IMR-90 (cell line): ENCODE measurements around the gene ADAMTSL2. TPM values are rescaled to one million over a fixed set of nuclear protein-coding genes. Genes with fewer than 3 reads are reported as not detected.

ENCODE experiments used
- ATAC-seq: fragments of 200-7000 bp; cut with Tn5 transposase; 2 replicates; pipeline ENCODE4 v1.9.1; 2020; ENCODE audit warnings: low read depth, mild to moderate bottlenecking, moderate library complexity
- BruUV-seq: library from RNA; stranded (reverse); fragments of 400-500 nt; replicated peaks from 2 replicates; lab custom pipeline; 2021; lab: Mats Ljungman, UMichigan
- CTCF ChIA-PET: fragments of 300-600 bp; formaldehyde crosslinking; extraction: SDS; loops from one replicate; lab custom pipeline; 2021; ENCODE audit warnings: antibody characterized with exemption; lab: Yijun Ruan, JAX
- POLR2A ChIA-PET: fragments of 300-600 bp; sonication (Branson Sonifier 250); formaldehyde crosslinking; loops from one replicate; lab custom pipeline; 2022; ENCODE audit warnings: antibody characterized with exemption; ENCODE audit not compliant: unreplicated experiment; lab: Charles Lee
- DNase-seq: peaks from one replicate; pipeline ENCODE4 v3.0.0; 2013
- H2AFZ ChIP-seq: replicated peaks from 2 replicates; pipeline ENCODE3; 2013; ENCODE audit warnings: low read length, mild to moderate bottlenecking; ENCODE audit not compliant: poor library complexity
- H2AK5ac ChIP-seq: 2 replicates; pipeline ENCODE4 v1.6.1; 2013; ENCODE audit warnings: low read depth, low read length, inconsistent platforms
- H2AK9ac ChIP-seq: replicated peaks from 2 replicates; pipeline ENCODE3; 2013; ENCODE audit warnings: mild to moderate bottlenecking, low read depth, low read length, moderate library complexity; ENCODE audit not compliant: poor library complexity
- H2BK120ac ChIP-seq: 2 replicates; pipeline ENCODE4 v1.6.1; 2013; ENCODE audit warnings: low read depth, low read length, inconsistent platforms
- H2BK15ac ChIP-seq: 3 replicates; pipeline ENCODE4 v1.6.1; 2013; ENCODE audit warnings: low read depth, low read length, inconsistent platforms
- H2BK20ac ChIP-seq: 2 replicates; pipeline ENCODE4 v1.6.1; 2013; ENCODE audit warnings: low read depth, mild to moderate bottlenecking, inconsistent platforms, low read length, moderate library complexity
- H2BK5ac ChIP-seq: 2 replicates; pipeline ENCODE4 v1.6.1; 2013; ENCODE audit warnings: mild to moderate bottlenecking, low read depth, low read length, inconsistent platforms; ENCODE audit not compliant: poor library complexity, severe bottlenecking
- H3K14ac ChIP-seq: replicated peaks from 2 replicates; pipeline ENCODE4 v1.6.1; 2013; ENCODE audit warnings: low read depth, low read length, inconsistent platforms
- H3K18ac ChIP-seq: 2 replicates; pipeline ENCODE4 v1.6.1; 2013; ENCODE audit warnings: low read depth, low read length, control low read depth
- H3K23ac ChIP-seq: 2 replicates; pipeline ENCODE4 v1.6.1; 2013; ENCODE audit warnings: low read depth, low read length, inconsistent platforms
- H3K27ac ChIP-seq: 2 replicates; pipeline ENCODE4 v1.5.1; 2013; ENCODE audit warnings: mild to moderate bottlenecking, control low read depth, low read length; ENCODE audit not compliant: insufficient read depth
- H3K27me3 ChIP-seq: 2 replicates; pipeline ENCODE4 v1.6.1; 2013; ENCODE audit warnings: low read length; ENCODE audit not compliant: control insufficient read depth, insufficient read depth
- H3K36me3 ChIP-seq: 2 replicates; pipeline ENCODE4 v1.6.1; 2013; ENCODE audit warnings: low read length, mixed read lengths; ENCODE audit not compliant: control insufficient read depth, insufficient read depth
- H3K4ac ChIP-seq: 2 replicates; pipeline ENCODE4 v1.6.1; 2013; ENCODE audit warnings: low read depth, low read length, inconsistent platforms
- H3K4me1 ChIP-seq: 2 replicates; pipeline ENCODE4 v1.6.1; 2013; ENCODE audit warnings: low read length, mixed read lengths; ENCODE audit not compliant: control insufficient read depth, insufficient read depth
- H3K4me2 ChIP-seq: 2 replicates; pipeline ENCODE4 v1.6.1; 2013; ENCODE audit warnings: low read depth, mild to moderate bottlenecking, control low read depth, low read length, moderate library complexity
- H3K4me3 ChIP-seq: 2 replicates; pipeline ENCODE4 v1.5.1; 2013; ENCODE audit warnings: low read depth, mild to moderate bottlenecking, control low read depth, low read length, moderate library complexity; ENCODE audit not compliant: insufficient read depth
- H3K56ac ChIP-seq: 2 replicates; pipeline ENCODE4 v1.6.1; 2013; ENCODE audit warnings: low read length, inconsistent platforms; ENCODE audit not compliant: insufficient read depth; ENCODE audit errors: extremely low read depth
- H3K79me1 ChIP-seq, 2 experiments: 2 replicates each; pipeline ENCODE4 v1.6.1; 2013; ENCODE audit warnings: low read length in 2 of 2, inconsistent platforms in 1 of 2, low read depth in 1 of 2
- H3K9ac ChIP-seq: 2 replicates; pipeline ENCODE4 v1.6.1; 2013; ENCODE audit warnings: low read depth, low read length, control low read depth
- H3K9me1 ChIP-seq: 2 replicates; pipeline ENCODE4 v1.6.1; 2013; ENCODE audit warnings: low read length, inconsistent platforms; ENCODE audit not compliant: insufficient read depth
- H3K9me3 ChIP-seq: 2 replicates; pipeline ENCODE4 v1.6.1; 2013; ENCODE audit warnings: low read length; ENCODE audit not compliant: control insufficient read depth, insufficient read depth
- H4K20me1 ChIP-seq: 2 replicates; pipeline ENCODE4 v1.6.1; 2013; ENCODE audit warnings: low read length, inconsistent platforms; ENCODE audit not compliant: insufficient read depth
- H4K5ac ChIP-seq: 2 replicates; pipeline ENCODE4 v1.6.1; 2013; ENCODE audit warnings: mild to moderate bottlenecking, low read depth, low read length, control low read depth
- H4K8ac ChIP-seq, 2 experiments: 2 replicates each; pipeline ENCODE4 v1.6.1; 2013; ENCODE audit warnings: low read depth in 2 of 2, low read length in 2 of 2, control low read depth in 1 of 2, inconsistent platforms in 1 of 2
- H4K91ac ChIP-seq: 2 replicates; pipeline ENCODE4 v1.6.1; 2013; ENCODE audit warnings: low read depth, low read length, inconsistent platforms; ENCODE audit not compliant: insufficient read depth
- POLR2A ChIP-seq: IDR thresholded peaks from 2 replicates; pipeline ENCODE4 v1.6.1; 2012; ENCODE audit warnings: mild to moderate bottlenecking, low read depth, low read length
- WGBS, 2 experiments: methylation state at CpG; one replicate each; pipeline versions ENCODE4 v1.1.5 to v1.1.7; 2013; ENCODE audit warnings: missing lambda C conversion rate in 2 of 2; ENCODE audit not compliant: insufficient read length in 1 of 2; ENCODE audit errors: extremely low coverage in 2 of 2; 5-methylcytosine and 5-hydroxymethylcytosine counted together
- dilution Hi-C: fragments of 300-500 bp; cut with HindIII; formaldehyde crosslinking; loops from one replicate; pipeline ENCODE4 v1.14.3; 2018; ENCODE audit warnings: low sequenced_read_pairs; ENCODE audit not compliant: unreplicated experiment
- in situ Hi-C: fragments of 300-500 bp; cut with MboI; formaldehyde crosslinking; loops from 3 replicates; pipeline ENCODE4 v1.14.3; 2019; ENCODE audit warnings: low sequenced_read_pairs, inconsistent platforms, mixed read lengths
- intact Hi-C: fragments of 100-400 bp; cut with micrococcal nuclease; formaldehyde crosslinking; loops from 2 replicates; pipeline ENCODE4 v1.10.0; 2022
- polyA plus RNA-seq, 3 experiments: library from polyadenylated mRNA; depleted of rRNA; stranded (reverse); fragments of >200 nt; gene quantifications; 2 replicates each; pipeline ENCODE4 v1.2.3, GENCODE V29; 2012; ENCODE audit warnings: low replicate concordance in 1 of 3
- total RNA-seq: library from RNA; depleted of rRNA; stranded (reverse); fragments of >200 nt; gene quantifications from 2 replicates; pipeline ENCODE4 v1.2.3, GENCODE V29; 2012

Gene ADAMTSL2
- total and polyA plus RNA-seq, 2 of the 4 experiments (the other 2 are of a cell fraction) = not detected

DNA sequence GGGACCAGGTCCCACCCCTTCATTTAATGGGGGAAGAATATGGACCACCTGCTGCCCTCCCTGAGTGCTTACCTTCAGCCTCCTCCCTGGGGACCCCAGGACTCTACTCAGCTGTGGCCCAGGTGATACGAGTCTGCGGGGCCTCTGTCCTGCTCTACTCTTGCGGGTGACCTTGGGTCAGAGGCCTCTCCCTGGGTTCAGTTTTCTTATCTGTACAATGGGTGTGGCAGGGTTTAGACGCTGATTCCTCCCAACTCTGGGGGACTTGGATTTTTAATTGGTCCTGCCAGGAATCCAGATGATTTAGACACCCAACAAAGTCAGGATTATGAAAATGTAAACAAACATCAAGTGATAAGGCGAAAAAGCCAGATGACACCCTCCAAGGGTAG, 49.7 kb downstream of the ADAMTSL2 start:
- no peaks in the 10 kb centered on the region for H4K20me1 ChIP-seq
- H3K18ac ChIP-seq = no peak overlapping the region
- no peaks in the 10 kb centered on the region for H3K79me1 ChIP-seq
- peaks cover 2% of the 10 kb centered on the region; the same call in 1 of the 2 replicates for H3K9me3 ChIP-seq
- no peak overlapping the region for H3K23ac ChIP-seq
- H2AK9ac ChIP-seq = no peak overlapping the region
- H4K5ac ChIP-seq = no peak overlapping the region
- ChIA-PET POLR2A (no interaction called here), CTCF (no interaction called here)
- no peak for ATAC-seq
- no peak overlapping the region for H3K4ac ChIP-seq
- no peak overlapping the region for H2BK20ac ChIP-seq
- H3K4me1 ChIP-seq = peaks cover 4% of the 10 kb centered on the region; the same call in 1 of the 2 replicates
- no peak overlapping the region for H2BK15ac ChIP-seq
- H3K27me3 ChIP-seq = peaks cover 42% of the 10 kb centered on the region
- TF ChIP-seq POLR2A = no peak
- H2AK5ac ChIP-seq = no peak overlapping the region
- BruUV-seq = no TSS peak
- H3K56ac ChIP-seq = no peak overlapping the region
- H4K8ac ChIP-seq = no peak overlapping the region
- dilution Hi-C loops = no loop called here
- in situ Hi-C loops = no loop called here
- no peak overlapping the region for H4K91ac ChIP-seq
- H2AFZ ChIP-seq = no peak overlapping the region
- no peak overlapping the region for H2BK5ac ChIP-seq
- H3K27ac ChIP-seq = no peak overlapping the region
- no peak overlapping the region for H3K4me2 ChIP-seq
- WGBS, 2 experiments = no CpG with 5 or more reads among the region's 5 CpGs
- H3K36me3 ChIP-seq = no peaks in the 10 kb centered on the region
- intact Hi-C loops = no loop called here
- no peak for DNase-seq
- no peaks in the 10 kb centered on the region for H3K9me1 ChIP-seq
- no peak overlapping the region for H3K4me3 ChIP-seq
- no peak overlapping the region for H2BK120ac ChIP-seq
- no peak overlapping the region for H3K14ac ChIP-seq
- H3K9ac ChIP-seq = no peak overlapping the region
